Sigmoid colon (tissue), 4 donors: ENCODE data around the gene DEGS2.

Source experiments
- CTCF ChIP-seq, 4 experiments: fragments of 450-650 bp in 3 of 4; fragments of 200-600 bp in 1 of 4; IDR thresholded peaks; one replicate each; pipeline ENCODE4 v1.5.1; 2016 to 2019; ENCODE audit warnings: antibody characterized with exemption in 4 of 4, mild to moderate bottlenecking in 3 of 4, moderate library complexity in 2 of 4
- POLR2A ChIP-seq, 2 donors: fragments of 450-650 bp; IDR thresholded peaks; one replicate each; pipeline ENCODE4 v1.6.1; 2016; ENCODE audit warnings: antibody characterized with exemption in 2 of 2, mild to moderate bottlenecking in 2 of 2, moderate library complexity in 2 of 2
- POLR2AphosphoS5 ChIP-seq, 4 donors: sonication (generic); formaldehyde crosslinking; IDR thresholded peaks; one replicate each; pipeline ENCODE4 v1.6.1; 2017; ENCODE audit warnings: antibody characterized with exemption in 4 of 4

GRCh38 chr14:100106250-100107112, 53.0 kb downstream of the DEGS2 start:
- TF ChIP-seq CTCF (IDR thresholded peaks at IDR 0.05) (no peak), POLR2AphosphoS5 (IDR thresholded peaks at IDR 0.05) (no peak), POLR2A (IDR thresholded peaks at IDR 0.05) (no peak)
